ENCODE results near the gene ITGB4. TPM values are rescaled to one million over a fixed set of nuclear protein-coding genes. Genes with fewer than 3 reads are reported as not detected.

The ITGB4 gene
- polyA plus RNA-seq, 2 of the 4 experiments (the other 2 are of a cell fraction) = 20.6 to 37.4 TPM

DNA sequence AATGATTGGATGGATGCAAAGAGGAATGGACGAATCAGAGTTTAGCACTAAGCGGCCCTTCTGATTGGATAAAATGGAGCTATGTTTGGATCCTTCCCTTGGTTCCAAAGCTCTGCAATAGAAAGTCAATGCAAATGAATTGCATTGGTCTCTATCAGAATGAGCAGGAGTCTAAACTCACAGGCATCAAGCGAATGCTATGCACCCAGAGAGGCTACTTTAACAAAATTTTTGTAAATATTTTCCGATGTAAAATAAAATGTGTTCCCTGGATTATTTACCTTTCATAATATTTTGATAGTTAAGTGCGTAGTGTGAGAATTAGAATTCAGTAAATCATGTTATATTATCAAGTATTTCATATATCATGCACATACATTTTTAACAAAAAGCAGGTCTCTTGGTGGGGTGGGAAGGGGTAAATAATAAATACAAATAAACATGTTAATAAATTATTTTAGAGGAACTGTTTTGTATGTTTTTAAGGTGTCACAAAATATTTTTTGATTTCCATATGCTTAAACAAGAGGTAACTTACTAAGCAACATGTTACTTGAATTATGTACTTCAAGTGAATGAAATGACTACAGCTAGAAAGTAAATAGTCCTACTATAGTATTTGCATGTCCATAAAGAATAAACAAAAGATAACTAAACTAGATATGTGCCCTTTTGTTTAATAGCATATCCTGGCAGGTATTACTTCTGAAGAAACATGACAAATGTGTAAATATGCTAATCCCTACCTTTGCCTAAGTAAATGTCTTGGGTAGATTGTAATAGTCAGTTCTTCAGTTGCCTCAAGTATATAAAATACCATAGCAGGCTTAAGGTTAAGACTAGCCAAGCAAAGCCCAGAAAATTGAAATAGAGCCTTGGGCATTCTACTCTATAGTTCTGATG lies 59.0 kb downstream of the ITGB4 start:
- CTCF ChIA-PET = interaction anchor here (0.6 to 9.7 kb wide), 9 partner anchors 17 to 602 kb away, joined by 3 to 131 read pairs (median 3); partner anchors contain the start of genes GALK1 and TRIM47
- 18% methylated on average over 5 of the region's 5 CpGs for WGBS (ENCODE audit: missing lambda C conversion rate)
- peaks cover 41% of the 10 kb centered on the region for H3K4me1 ChIP-seq
- 0 out of 2 replicates have a peak, but pooled peaks have one; percentile 71 for TF ChIP-seq ZSCAN20 (CRISPR knock-in tag; IDR thresholded peaks at IDR 0.05)
- TF ChIP-seq, protein P1, sequence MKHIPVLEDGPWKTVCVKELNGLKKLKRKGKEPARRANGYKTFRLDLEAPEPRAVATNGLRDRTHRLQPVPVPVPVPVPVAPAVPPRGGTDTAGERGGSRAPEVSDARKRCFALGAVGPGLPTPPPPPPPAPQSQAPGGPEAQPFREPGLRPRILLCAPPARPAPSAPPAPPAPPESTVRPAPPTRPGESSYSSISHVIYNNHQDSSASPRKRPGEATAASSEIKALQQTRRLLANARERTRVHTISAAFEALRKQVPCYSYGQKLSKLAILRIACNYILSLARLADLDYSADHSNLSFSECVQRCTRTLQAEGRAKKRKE (CRISPR knock-in tag; IDR thresholded peaks at IDR 0.05; ENCODE audit: low read depth) = no peak
- 0 out of 2 replicates have a peak, but pooled peaks have one; percentile 7 for TF ChIP-seq RFX5 (IDR thresholded peaks at IDR 0.05)
- H3K9me3 ChIP-seq = no peaks in the 10 kb centered on the region
- ATAC-seq (no peak; a peak in 1 of 6 replicates), FAIRE-seq (no peak), DNase-seq (ENCODE audit: low read depth in 1 of 2, low spot score in 1 of 2) (no peak)
- H3K4me3 ChIP-seq = peak overlapping the region; percentile 1; the same call in 1 of the 3 replicates
- H3K27ac ChIP-seq = peak overlapping the region; percentile 63 to 78
- POLR2A ChIA-PET = interaction anchor here (0.5 to 2.0 kb wide), 73 partner anchors 9 to 491 kb away, joined by 3 to 73 read pairs (median 5); partner anchors contain the start of genes GALK1, GRB2, ITGB4 and LLGL2
- H3K4me2 ChIP-seq = peak overlapping the region; percentile 69

DNA sequence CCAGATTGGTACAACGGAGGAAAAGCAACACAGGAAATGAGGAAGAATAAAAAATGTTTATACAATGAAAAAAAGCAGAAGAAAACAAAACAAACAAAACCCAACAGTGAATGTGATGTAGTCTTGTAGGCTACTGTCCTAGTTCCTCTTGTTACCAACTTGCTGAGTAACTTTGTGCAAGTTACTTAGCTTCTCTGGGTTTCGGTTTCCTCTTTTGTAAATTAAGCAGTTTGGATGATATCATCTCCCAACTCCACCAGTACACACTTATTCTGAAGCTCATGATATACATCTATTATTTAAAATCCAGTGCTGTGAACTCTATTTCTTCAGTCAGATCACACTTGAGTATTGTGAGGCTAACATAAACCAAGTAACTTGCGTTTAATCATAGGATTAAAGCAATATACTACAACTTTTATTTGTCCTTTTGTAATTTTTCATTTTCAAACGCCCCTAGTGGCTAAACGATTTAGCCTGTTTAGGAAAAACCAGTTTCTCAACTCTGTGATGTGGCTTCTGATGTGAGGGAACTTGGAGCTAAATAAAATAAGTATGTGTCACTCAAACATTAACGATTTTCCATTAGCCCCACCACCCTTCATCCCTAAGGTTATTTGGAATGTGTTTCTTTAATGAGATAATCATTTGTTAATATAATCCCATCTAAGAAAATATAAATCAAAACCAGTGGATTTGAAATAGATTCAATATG lies 62.0 kb downstream of the ITGB4 start:
- 8% methylated on average over 6 of the region's 6 CpGs for WGBS (ENCODE audit: missing lambda C conversion rate)
- H3K4me1 ChIP-seq = peaks cover 39% of the 10 kb centered on the region
- ChIA-PET CTCF (interaction anchor here (0.6 to 5.8 kb wide), 37 partner anchors 9 to 371 kb away, joined by 3 to 72 read pairs (median 5); partner anchors contain the start of genes GALK1, TRIM47, TRIM65 and UNC13D), POLR2A (interaction anchor here (2.2 to 3.7 kb wide), 2 partner anchors 8 to 72 kb away, joined by 10 to 17 read pairs; partner anchors contain the start of gene WBP2)
- FAIRE-seq (no peak), ATAC-seq (no peak), DNase-seq (ENCODE audit: low read depth in 1 of 2, low spot score in 1 of 2) (peak in 1 of 2 experiments; percentile 59)
- peak overlapping the region; percentile 96 to 97 for H3K27ac ChIP-seq
- TF ChIP-seq ESRRA (IDR thresholded peaks at IDR 0.05; ENCODE audit: borderline replicate concordance, low read length) = no peak
- TF ChIP-seq, protein P2, sequence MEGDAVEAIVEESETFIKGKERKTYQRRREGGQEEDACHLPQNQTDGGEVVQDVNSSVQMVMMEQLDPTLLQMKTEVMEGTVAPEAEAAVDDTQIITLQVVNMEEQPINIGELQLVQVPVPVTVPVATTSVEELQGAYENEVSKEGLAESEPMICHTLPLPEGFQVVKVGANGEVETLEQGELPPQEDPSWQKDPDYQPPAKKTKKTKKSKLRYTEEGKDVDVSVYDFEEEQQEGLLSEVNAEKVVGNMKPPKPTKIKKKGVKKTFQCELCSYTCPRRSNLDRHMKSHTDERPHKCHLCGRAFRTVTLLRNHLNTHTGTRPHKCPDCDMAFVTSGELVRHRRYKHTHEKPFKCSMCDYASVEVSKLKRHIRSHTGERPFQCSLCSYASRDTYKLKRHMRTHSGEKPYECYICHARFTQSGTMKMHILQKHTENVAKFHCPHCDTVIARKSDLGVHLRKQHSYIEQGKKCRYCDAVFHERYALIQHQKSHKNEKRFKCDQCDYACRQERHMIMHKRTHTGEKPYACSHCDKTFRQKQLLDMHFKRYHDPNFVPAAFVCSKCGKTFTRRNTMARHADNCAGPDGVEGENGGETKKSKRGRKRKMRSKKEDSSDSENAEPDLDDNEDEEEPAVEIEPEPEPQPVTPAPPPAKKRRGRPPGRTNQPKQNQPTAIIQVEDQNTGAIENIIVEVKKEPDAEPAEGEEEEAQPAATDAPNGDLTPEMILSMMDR (IDR thresholded peaks at IDR 0.05) = peak; percentile 79
- peak in 1 of 2 experiments; percentile 47; a peak in 1 of 4 replicates for TF ChIP-seq CEBPB (IDR thresholded peaks at IDR 0.05)
- TF ChIP-seq EHF (CRISPR knock-in tag; IDR thresholded peaks at IDR 0.05) = no peak
- TF ChIP-seq CHD4 (IDR thresholded peaks at IDR 0.05; ENCODE audit: borderline replicate concordance) = no peak
- no peak for TF ChIP-seq NR3C1 (IDR thresholded peaks at IDR 0.05)
- no peak for TF ChIP-seq HOXA7 (CRISPR knock-in tag; IDR thresholded peaks at IDR 0.05)
- TF ChIP-seq ZFP36 (IDR thresholded peaks at IDR 0.05; ENCODE audit: borderline replicate concordance, partially characterized antibody) = peak; percentile 61
- H3K9me3 ChIP-seq = no peaks in the 10 kb centered on the region
- H3K4me3 ChIP-seq = no peak overlapping the region
- peak overlapping the region; percentile 82 for H3K4me2 ChIP-seq

DNA sequence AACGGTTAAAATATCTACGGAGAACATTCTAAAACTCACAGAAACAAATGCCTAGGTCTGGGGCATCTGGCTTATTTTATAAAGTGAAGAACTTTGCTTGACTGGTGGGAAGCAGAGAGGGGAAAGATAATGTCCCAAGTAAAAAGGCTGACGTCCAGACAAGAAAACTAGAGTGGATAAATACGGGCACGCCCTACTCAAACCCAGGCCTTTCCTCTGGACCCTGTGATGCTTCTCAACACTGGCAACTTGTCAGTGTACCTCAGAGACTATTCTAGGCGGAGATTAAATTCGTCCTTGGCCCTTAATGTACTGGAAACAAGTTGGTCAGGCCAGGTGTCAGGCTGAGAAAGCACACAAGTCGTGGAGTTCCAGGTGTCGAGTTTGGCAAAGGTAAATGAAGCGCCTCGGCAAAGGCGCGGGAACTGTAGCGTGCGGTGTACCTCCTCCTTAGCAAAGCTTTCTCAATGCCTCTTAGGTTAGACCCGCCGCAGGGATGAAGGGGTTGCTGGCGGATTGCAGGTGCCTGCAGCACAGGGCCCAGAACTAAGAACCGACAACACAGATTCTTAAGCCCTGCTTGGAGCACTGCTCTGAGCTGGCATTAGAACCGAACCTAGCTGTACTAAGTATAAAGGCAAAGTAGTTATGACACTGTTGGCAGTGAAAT lies 62.7 kb downstream of the ITGB4 start:
- H3K4me3 ChIP-seq = peak overlapping the region; percentile 33
- DNase-seq (ENCODE audit: low read depth in 1 of 2, low spot score in 1 of 2) (no peak), FAIRE-seq (no peak), ATAC-seq (peak; percentile 7 to 14; a peak in 5 of 6 replicates)
- H3K4me1 ChIP-seq = peaks cover 39% of the 10 kb centered on the region
- 56% methylated on average over 20 of the region's 20 CpGs for WGBS (ENCODE audit: missing lambda C conversion rate)
- no peaks in the 10 kb centered on the region for H3K9me3 ChIP-seq
- CTCF ChIA-PET = interaction anchor here (0.6 to 5.8 kb wide), 35 partner anchors 8 to 372 kb away, joined by 3 to 72 read pairs (median 5); partner anchors contain the start of genes GALK1, TRIM47, TRIM65 and UNC13D
- no peak for TF ChIP-seq EHMT2 (IDR thresholded peaks at IDR 0.05; ENCODE audit: low read depth)
- TF ChIP-seq FOXS1 (CRISPR knock-in tag; IDR thresholded peaks at IDR 0.05) = no peak
- 0 out of 2 replicates have a peak, but pooled peaks have one; percentile 16 for TF ChIP-seq TFCP2L1 (CRISPR knock-in tag; IDR thresholded peaks at IDR 0.05)
- H3K27ac ChIP-seq = peak overlapping the region; percentile 96 to 97
- POLR2A ChIA-PET = interaction anchor here (1.0 to 3.7 kb wide), 4 partner anchors 9 to 112 kb away, joined by 3 to 17 read pairs (median 8); partner anchors contain the start of gene WBP2
- peak overlapping the region; percentile 82 for H3K4me2 ChIP-seq
